ENCODE measurements around the gene PLBD2.
"Not testable (repeated sequence)": the region's sequence is repeated elsewhere in the genome, so short reads cannot be mapped to it uniquely, and the experiment has no call there.

PLBD2 gene

GRCh38 chr12:113334786-113335539 lies 23.4 kb upstream of the PLBD2 start, which contains the start of gene SLC8B1:
Gene SLC8B1 (minus strand): TSS chr12:113335109. CDS start chr12:113332878, 2,231 bp downstream.
- no peak for FAIRE-seq

GRCh38 chr12:113339540-113339939 lies 18.8 kb upstream of the PLBD2 start:
- FAIRE-seq: no peak

DNA sequence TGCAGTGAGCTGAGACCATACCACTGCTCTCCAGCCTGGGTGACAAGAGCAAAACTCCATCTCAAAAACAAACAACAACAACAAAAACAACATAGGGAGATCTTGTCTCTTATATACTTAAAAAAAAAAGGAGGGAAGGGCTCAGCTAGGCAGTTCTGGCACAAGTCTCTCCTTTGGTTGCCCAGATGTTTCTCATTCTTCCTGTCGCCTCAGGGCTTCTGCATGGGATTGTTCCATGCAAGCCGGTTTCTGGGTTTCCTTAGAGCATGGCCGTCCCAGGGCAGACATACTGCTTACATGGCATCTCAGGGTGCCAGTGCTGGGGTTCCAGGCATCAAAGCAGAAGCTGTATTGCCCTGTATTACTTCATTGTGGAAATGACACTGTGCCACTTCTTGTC lies 18.3 kb upstream of the PLBD2 start:
- FAIRE-seq: no peak

GRCh38 chr12:113341535-113341934 lies 16.9 kb upstream of the PLBD2 start:
- no peak for FAIRE-seq

DNA sequence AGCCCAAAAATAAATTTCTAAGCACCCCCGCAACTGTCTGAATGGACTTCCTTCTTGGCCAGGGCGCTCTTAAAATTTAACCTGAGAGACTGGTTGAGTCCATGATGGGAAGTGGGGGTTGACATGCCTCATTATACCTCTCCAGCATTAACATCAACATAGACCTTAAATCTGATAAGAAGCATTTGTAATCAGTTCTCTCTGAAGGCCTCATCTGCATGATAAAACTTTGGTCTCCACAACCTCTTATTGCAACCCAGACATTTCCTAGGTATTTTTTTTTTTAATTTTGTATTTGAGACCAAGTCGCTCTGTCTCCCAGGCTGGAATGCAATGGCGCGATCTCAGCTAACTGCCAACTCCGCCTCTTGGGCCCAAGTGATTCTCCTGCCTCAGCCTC lies 13.1 kb upstream of the PLBD2 start:
- no peak for FAIRE-seq

DNA sequence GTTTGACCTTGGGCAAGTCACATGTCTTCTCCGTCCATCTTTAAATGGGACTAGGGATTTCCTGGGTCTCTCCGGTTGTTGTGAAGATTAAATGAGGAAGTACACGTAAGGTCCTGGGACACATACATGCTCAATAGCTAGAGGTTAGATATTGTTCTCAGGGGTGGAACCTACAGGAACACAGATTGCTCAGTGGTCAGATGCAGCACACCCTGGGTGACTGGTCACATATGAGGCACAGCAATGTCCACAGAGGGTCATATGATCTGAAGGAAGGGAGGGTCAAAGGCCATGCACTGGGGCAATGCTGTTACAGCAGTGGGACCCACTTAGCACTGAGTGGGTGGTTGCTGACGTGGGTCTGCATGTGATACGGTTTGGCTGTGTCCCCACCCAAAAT lies 12.0 kb upstream of the PLBD2 start:
- FAIRE-seq: no peak

GRCh38 chr12:113347107-113347506 lies 11.3 kb upstream of the PLBD2 start:
- FAIRE-seq: no peak

DNA sequence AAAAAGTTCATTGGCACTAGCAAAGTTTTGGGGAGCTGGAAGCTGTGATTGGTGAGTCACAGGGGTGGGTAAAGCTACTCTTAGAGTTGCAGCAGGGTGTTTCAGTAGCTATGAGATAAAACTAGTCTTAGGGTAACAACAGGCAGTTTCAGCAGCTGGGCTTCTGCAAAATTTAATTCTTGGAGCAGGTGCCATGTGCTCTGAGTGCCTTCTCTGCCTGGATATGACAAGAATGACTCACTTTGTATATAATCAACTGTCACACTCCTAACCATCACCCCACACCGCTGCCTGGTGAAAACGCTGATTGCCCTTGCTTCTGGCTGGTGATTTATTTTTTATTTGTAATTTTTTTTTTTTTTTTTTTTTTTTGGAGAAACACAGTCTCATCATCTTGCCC lies 10.5 kb upstream of the PLBD2 start:
- no peak for FAIRE-seq

DNA sequence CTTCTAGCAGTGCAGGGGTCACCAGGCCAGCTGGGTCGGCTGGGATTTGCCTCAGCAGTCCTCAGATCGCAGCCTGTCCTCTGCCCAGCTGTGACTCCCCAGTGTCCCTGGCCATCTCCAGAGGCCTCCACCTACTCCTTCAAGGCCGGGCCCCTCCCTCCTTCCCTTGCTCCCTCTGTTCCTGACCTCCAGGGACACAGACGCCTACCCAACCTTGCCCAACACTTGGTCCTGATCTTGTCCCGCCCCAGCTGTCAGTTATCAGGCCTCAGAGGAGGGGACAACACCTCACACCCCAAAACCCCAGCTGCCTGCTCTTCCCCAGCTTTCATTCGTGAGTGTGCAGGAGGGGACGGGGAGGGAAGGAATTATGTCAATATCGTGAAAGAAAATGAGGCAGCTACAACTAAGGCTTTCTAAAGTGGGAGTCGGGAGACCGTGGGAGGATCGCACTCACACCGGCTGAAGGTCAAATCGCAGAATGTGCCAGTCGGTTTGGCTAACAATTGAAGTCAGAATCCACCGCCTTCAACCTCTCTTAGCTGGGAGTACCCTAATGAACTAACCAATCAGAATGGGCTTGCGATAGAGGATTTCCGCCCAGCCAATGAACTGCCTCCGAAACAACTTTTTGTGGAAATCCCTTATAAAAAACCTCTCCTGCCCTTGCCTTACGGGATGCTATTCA lies 9.4 kb upstream of the PLBD2 start:
- no peak for FAIRE-seq

DNA sequence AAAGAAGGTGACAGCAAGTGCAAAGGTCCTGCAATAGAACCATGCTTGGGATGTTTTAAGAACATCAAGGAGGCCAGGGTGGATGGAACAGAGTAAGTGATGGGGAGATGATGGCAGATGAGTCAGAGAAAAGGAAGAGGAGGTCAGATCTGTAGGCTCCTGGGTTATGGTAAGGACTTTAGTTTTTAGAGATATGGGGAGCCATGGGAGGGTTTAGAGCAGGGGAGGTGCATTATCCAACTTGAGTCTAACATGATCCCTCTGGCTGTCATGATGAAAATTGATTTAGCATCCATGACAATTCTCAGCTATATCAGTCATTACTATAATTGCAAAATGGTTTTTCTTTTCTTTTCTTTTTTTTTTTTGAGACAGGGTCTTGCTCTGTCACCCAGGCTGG lies 7.3 kb upstream of the PLBD2 start:
- FAIRE-seq: no peak

DNA sequence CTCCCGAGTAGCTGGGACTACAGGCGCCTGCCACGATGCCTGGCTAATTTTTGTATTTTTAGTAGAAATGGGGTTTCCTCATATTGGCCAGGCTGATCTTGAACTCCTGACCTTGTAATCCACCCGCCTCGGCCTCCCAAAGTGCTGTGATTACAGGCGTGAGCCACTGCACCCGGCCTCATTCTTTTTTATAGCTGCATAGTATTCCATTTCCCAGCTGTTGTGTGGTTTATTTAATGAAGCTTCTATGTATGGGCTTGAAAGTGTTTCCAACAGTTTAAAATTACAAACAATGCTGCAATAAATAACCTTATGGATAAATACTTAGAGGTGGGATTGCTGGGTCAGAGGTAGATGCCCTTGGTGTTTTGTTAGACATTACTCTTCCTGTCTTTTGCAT lies 4.2 kb upstream of the PLBD2 start:
- not testable (repeated sequence) for FAIRE-seq

DNA sequence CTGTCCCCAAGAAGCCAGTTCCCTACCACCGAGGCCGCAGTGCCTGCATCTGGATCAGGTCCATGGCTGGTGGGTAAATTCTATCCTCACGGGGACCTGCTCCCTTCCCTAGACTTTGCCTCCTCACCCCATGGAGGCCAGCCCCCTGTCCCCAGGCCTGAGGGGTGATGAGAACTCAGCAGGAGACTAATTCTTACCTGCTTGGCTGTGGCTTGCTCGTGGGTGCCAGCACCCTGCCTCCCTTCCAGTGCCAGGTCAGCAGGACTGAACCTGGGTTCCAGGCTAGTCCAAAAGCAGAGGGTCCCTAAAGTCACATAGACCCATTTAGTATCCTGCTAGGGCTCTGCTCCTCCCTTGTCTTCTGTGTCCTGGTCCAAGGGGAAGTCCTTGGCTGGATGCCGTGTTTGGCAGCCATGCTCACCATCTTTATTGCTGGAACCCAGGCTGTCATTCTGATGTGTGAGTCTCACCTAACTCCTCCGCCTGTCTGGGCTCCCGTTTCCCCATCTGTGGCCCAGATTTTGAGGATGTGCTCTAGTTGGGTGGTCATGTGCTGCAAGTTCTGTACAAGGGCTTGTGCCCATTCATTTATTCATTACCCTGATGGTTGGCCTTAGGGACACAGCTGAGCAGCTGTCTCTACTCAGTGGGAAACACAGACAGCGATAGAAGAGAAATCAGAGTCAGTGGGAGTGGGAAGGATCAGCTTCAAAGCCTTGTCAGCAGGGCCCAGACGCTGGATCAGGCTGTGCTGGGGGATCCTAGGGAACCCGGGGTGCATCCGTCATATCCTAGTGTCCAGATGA lies 949 bp downstream of the PLBD2 start:
- FAIRE-seq: no peak

GRCh38 chr12:113359939-113360748 lies 1.8 kb downstream of the PLBD2 start:
- FAIRE-seq: no peak

DNA sequence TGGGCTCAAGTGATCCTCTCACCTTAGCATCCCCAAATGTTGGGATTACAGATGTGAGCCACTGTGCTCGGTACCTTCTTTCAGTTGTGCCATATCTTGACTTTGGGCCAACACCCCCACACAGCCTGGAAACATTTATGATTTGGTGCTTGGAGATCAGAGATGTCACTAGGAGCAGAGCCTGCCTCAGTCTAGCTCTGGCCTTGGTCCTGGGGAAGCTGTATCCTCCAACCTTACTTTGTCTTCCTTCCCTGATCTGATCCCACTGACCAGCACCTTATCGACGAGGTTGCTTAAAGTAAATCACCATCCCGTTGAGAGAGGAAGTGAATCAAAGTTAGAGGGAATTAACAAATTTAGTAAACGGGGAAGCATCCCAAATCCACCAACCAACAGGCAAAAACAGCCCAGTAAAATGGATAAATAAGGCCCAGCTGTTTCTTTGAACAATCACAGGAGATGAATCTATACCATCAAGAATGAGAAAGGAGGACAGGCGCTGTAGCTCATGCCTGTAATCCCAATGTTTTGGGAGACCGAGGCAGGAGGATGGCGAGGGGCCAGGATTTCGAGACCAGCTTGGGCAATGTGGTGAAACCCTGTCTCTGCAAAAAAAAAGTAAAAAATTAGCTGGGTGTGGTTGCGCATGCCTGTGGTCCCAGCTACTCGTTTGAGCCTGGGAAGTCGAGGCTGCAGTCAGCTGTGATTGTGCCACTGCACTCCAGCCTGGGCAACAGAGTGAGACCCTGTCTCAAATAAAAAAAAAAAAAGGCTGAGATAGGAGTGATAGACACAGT lies 3.4 kb downstream of the PLBD2 start:
- no peak for FAIRE-seq

DNA sequence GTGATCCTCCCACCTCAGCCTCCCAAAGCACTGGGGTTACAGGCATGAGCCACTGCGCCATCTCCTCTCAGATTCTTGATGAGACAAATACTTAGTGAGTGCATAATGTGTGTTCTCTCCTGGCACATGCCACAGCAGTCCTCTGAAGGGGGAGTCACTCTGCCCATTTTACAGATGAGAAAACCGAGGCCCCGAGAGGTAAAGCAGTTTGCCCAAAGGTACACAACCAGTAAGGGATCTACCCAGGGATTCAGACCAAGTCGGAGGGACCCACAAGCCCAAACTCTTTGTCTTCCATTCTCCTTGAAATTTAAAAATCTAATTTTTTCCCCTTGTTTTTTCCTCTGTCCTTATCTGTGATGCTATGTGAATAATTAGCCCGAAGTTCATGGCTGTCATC lies 6.3 kb downstream of the PLBD2 start:
- FAIRE-seq: no peak

DNA sequence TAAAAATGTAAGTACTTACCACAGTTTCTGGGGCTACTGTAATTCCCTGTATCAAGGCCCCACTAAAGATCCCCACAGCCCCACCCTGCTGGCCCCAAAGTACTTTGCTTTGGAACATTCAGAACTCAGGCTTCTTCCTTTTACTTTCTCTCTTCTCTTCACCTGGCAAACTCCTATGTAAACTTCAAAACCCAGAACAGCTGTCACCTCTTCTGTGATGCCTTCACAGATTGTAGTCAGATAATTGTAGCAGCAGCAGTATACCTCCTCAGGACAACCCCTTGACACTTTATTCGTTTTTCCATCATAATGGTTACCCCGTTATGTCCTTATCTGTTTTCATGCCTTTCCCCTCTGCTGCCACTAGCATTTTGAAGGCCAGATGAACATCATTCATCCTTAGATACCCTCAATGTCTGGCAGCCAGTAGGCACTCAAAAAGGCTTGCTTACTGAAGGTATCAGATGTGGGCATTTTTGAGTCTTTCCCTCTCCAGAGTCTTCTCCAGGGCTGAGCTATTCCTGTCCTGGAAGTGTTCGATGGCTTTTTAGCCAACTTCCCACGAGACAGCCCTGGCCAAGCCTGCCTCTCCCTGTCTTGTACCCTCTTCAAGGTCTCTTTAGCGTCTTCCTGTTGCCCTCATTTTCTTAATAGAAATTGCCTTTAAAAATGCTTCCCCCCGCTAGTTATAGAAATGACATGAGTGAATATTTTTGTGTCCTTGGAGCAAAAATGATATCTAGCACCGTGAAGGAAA lies 7.4 kb downstream of the PLBD2 start:
- FAIRE-seq: no peak

- no peak for FAIRE-seq
Measured at GRCh38 chr12:113366827-113367226, 8.4 kb downstream of the PLBD2 start.

DNA sequence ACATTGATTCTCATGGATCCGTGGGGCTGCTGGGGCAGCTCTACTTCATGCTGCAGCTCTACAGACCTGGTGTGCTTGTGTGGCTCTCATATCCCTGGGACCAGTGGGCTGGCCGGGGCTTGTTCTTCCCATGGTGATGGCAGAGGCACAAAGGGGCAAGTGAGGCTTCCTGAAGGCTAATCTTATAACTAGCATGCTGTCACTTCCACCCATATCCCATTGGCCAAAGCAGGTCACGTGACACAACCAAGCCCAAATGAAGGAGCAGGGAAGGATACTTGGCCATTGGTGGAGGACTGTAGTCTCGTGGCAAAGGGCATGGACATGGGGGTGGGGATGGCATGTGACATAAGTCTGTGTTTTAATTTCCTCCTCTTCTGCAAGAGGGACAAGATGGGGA lies 9.9 kb downstream of the PLBD2 start:
- FAIRE-seq: no peak

DNA sequence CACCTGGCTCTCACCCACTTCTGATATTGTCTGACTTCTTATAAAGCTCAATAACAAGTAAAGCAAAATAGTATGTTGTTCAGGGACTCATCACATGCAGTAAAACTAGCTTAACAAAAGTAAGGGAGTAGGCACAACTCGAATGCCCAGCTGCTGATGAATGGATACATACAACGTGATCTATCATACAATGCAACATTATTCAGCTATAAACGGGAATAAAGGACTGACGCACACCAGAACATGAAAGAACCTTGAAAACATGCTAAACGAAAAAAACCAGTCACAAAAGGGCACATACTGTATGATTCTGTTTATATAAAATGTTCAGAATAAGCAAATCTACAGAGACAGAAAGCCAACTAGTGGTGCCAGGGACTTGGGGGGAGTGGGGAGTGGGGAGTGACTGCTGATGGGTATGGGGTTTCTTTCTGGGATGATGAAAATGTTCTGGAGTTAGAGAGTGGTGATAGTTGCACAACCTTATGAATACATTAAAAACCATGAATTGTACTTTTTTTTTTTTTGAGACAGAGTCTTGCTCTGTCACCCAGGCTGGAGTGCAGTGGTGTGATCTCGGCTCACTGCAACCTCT lies 11.1 kb downstream of the PLBD2 start:
- FAIRE-seq: no peak

GRCh38 chr12:113370923-113371682 lies 12.7 kb downstream of the PLBD2 start:
- FAIRE-seq: no peak
